Sciatic nerve (tissue), 2 donors: Measurements from ENCODE around the gene OIP5. TPM values are rescaled to one million over a fixed set of nuclear protein-coding genes. Genes with fewer than 3 reads are reported as not detected.
"Not testable (repeated sequence)": the region's sequence is repeated elsewhere in the genome, so short reads cannot be mapped to it uniquely, and the experiment has no call there.

Experiments
- ATAC-seq: fragments of 200-7000 bp; cut with Tn5 transposase; one replicate; pipeline ENCODE4 v1.9.1; 2020; ENCODE audit warnings: mild to moderate bottlenecking, moderate library complexity
- DNase-seq: peaks from one replicate; pipeline ENCODE4 v3.0.0-alpha.2; 2020; ENCODE audit warnings: low spot score
- intact Hi-C: fragments of 100-400 bp; cut with DNase I; formaldehyde crosslinking; loops from one replicate; pipeline ENCODE4 v1.14.2; 2022
- total RNA-seq: library from RNA; stranded (reverse); fragmentation: NEBNext Ultra II Directional; extraction: Animal tissue kit (Norgen Biotek cat#: 25700); gene quantifications from one replicate; pipeline ENCODE4 v1.2.1, GENCODE V29; 2021
- donor health status: DM: no; HTN: no; CAD: no.
- donor health status: DM: no; HTN: no; CAD: no.

OIP5 gene
- total RNA-seq, 1 donor from 2014 or later: 0.40 TPM

DNA sequence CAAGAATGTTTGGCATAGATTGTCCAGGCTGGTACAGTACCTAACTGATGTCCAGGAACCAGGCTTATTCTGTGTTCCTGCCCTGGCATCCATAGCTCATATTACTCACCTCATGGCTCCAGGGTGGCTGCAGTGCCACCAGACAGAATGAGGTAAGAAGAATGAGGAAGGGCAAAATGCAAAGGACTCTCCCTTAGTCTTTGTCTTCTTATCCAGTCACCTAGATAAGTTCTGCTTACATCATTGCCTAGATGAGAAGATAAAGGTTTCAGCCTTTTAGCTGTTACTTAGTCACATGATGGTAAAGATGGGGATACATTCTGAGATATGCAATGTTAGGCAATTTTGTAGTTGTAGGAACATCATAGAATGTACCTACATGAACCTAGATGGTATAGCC is 55.6 kb downstream of the OIP5 start:
- intact Hi-C loops: no loop called here
- no peak for ATAC-seq

GRCh38 chr15:41269887-41270286 is 62.5 kb downstream of the OIP5 start:
- DNase-seq: no peak
- intact Hi-C loops: no loop called here
- ATAC-seq: no peak

More for the DNA sequence above, 55.6 kb downstream of the OIP5 start:
- DNase-seq: no peak

DNA sequence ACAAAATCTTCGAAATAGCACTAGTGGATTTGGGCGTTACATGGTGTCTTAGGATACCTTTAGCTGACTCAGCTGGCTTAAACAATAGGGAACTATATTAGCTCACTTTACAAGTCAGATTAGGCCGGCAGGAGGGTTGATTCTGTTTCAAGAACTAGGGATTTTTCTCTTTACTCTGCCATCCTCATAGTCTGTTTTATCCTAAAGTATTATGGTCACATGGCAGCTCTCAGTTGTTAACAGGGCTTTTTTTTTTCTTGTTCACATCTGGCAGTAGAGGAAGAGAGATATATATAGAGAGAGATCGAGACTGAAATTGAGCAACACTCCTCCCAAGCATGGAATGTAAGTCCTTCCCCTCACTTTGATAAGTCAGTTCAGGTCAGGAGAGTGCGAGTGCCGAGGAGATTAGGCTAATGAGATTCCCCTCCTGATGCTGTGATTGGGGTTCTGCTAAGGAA is 68.5 kb downstream of the OIP5 start:
- intact Hi-C loops: no loop called here
- no peak for DNase-seq
- no peak for ATAC-seq

GRCh38 chr15:41262571-41262970 is 69.8 kb downstream of the OIP5 start:
- ATAC-seq: no peak
- intact Hi-C loops: no loop called here

GRCh38 chr15:41260924-41261323 is 71.5 kb downstream of the OIP5 start:
- intact Hi-C loops, DNase-seq, ATAC-seq: not testable (repeated sequence)

More at GRCh38 chr15:41262571-41262970, 69.8 kb downstream of the OIP5 start:
- DNase-seq: no peak

- DNase-seq (no peak), ATAC-seq (no peak)
- intact Hi-C loops: no loop called here
Measured at GRCh38 chr15:41259546-41260189, 72.7 kb downstream of the OIP5 start.

Other genes with a start within 250 kb of the OIP5 start
- gene INO80, start 216.3 kb downstream of the OIP5 start, total RNA-seq: 30.2 TPM
- gene EXD1, start 101.8 kb downstream of the OIP5 start, total RNA-seq: not detected
- gene CHP1, start 101.3 kb downstream of the OIP5 start, total RNA-seq: 71.6 TPM
- 3.1 TPM for gene NUSAP1, start 290 bp upstream of the OIP5 start, total RNA-seq
- 14.4 TPM for gene NDUFAF1, start 69.9 kb upstream of the OIP5 start, total RNA-seq
- gene RTF1, start 84.5 kb upstream of the OIP5 start, total RNA-seq: 35.4 TPM
- gene ITPKA, start 161.3 kb upstream of the OIP5 start, total RNA-seq: not detected
- gene LTK, start 181.2 kb upstream of the OIP5 start, total RNA-seq: 1.1 TPM
- 30.0 TPM for gene RPAP1, start 211.7 kb upstream of the OIP5 start, total RNA-seq
- gene TYRO3, start 226.6 kb upstream of the OIP5 start, total RNA-seq: 36.9 TPM